HG02884 (cell line): ENCODE data around the gene SYT7.

ENCODE experiments used
- ATAC-seq: cut with Tn5 transposase; IDR thresholded peaks from one replicate; pipeline ENCODE4 v1.9.1; 2021; ENCODE audit warnings: mild to moderate bottlenecking, moderate library complexity; ENCODE audit not compliant: unreplicated experiment

Gene SYT7

DNA sequence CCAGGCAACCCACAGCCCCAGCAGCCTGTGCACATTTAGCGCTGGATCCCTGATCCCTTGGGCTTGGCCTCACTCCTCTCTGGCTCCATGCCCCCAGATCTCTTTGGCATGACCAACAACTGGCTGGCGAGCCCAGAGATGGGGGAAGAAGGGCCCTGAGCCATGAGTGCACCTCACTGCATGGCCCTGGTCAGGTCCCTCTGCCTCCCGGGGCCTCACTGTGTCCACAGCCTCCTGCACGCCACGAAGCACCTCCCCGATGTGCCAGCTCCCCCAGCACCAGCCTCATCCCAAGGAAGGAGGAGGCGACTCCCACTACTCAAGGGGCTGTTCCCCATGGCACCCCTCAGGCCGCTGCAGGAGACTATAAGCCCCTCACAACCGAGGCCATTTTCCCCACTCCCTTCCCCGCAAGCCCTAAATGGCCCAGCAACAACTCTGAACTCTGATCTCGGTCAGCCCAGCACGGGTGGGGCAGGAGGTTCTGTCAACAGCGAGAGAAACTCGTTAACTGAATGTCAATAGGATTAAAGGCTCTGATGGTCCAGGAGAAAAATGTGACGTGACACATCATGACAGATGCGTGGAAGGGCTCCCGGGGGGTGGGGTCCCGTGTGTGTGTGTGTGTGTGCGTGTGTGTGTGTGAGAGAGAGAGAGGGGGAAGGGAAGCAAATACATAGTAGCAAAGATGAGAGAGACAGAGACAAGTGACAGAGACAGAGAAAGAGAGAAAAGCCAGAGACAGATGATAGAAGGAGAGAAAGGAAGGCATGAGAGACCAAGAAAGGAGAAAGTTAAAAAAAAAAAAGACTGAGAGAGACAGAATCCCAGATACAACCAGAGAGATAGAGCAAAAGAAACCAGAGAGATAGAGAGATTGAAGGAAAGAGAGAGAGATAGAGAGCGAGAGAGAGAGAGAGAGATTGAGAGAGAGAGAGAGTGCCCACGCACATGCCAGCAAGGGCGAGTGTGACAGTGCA, 28.4 kb upstream of the SYT7 start:
- no peak for ATAC-seq

GRCh38 chr11:61607920-61608599, 27.2 kb upstream of the SYT7 start:
- ATAC-seq: no peak

DNA sequence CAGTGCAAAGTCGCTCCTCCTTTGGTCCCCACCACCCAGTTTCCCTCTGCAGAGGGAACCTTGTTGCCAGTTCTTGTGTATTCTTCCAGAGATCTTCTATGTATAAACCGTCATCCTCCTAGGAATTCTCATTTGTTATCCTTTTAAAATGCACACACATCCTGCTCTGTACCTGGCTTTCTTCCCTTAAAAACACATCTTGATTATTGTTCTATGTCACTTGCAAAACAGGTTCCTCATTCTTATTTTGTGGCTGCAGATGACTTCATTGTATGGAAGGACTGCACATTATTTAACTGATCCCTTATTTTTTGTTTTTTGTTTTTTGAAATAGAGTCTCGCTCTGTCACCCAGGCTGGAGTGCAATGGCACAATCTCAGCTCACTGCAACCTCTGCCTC, 26.6 kb upstream of the SYT7 start:
- ATAC-seq: no peak

DNA sequence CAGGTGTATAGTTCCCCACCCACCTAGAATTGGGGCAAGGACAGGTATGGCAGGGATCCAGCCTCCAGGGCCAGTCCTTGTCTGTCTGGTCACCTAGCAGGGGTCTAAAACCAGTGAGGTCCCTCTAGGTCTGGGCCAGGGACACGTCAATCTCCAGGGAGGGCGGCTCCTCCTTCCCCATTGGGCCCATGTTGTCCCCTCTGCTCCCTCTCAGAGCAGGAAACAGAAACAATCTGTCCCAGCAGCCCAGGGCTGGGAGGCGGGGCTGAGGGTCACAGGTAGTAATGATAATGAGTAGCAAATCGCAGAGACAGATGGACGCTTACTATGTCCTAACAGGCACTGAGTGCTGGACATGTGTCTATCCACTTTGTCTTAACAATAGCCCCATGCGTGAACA, 22.8 kb upstream of the SYT7 start:
- no peak for ATAC-seq

DNA sequence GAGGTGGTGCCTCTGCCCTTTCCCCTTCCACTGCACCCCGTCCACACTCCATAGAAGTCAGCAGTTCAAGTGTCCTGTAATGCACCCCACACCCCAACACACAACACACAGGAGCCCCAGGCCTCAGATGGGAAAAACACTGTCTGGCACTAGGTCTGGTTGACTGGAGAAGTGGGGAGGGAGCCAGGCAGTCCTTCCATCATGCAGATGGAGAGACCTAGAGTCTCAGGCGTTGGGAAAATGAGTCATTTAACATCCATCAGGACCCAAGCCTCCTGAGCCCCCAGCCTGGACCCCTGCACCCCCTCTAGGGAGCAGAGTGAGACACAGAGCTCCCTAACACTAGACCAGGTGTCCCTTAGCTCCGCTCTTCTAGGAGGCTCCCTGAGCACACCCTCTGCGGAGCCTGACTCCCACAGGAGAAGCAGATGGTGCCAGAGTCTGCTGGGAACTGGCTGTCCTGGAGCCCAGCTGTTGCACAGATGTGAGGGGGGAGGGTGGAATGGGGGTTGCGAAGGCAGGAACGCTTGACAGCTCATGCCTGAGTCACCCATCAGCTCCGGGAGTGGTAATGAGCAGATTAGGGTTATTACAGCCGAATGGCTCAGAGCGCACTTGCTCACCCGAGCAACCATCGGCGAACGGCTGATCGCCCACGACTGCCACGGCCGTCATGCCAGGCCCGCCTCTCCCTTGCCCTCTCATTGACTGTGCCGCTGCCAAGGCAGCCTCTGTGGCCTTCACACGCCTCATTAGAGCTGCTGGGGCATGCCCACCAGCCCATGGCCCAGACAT, 22.1 kb upstream of the SYT7 start:
- no peak for ATAC-seq

DNA sequence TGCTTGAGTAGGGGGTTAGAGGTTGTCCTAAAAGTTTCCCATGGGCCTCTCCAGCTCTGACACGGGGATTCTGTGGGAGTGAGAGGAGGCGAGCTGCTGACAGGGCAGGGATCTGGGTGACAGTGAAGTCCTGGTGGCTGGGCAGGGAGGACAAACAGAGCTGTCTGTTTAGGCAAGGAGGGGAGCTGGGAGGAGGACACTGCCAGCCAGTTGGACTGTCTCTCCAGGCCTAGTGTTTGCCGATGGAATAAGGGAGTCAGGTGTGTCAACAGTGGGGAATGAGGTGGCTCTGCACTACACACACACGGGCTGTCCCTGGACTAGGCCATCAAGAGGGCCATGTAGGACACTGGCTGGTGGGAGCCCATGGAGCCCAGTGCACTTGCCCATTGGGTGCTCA, 20.6 kb upstream of the SYT7 start:
- ATAC-seq: no peak

GRCh38 chr11:61599968-61600710, 19.3 kb upstream of the SYT7 start:
- no peak for ATAC-seq

GRCh38 chr11:61598886-61599868, 18.3 kb upstream of the SYT7 start:
- no peak for ATAC-seq

- ATAC-seq: no peak
These were observed 17.5 kb upstream of the SYT7 start for GRCh38 chr11:61598374-61598773.

DNA sequence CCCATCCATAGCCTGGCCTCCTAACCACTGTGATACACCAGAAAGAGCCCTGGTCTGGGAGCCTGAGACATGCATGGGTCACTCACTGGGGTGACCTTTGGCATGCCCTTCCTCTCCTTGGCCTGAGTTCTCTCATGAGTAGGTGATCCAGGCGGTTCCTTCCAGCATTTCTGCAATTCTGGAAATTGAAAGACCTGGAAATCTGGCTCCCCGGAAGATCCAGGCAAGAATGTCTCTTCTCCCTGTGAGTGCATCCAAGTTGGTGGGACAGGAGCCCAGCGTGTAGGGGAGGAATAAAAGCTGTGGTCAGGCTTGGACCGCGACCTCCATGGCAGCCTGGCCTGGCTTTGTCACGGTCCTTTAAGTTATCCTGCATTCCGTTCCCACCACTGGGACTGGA, 16.1 kb upstream of the SYT7 start:
- no peak for ATAC-seq

DNA sequence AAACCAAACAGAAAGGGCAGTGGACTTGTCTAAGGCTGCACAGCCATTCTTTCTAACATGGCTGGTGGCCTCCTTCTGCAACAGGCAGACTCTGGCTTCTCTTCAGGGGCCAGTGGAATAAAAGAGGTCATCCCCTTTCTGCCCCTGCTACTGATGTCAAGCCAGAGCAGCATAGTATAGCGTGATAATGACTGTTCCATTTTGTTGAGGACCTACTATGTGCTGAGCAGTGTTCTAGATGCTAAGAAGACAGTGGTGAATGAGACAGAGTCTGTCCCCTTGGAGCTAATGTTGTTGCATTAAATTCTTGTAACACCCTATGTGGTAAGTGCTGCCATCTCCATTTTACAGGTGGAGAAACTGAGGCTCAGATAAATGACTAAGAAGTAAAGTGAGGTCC, 15.7 kb upstream of the SYT7 start:
- ATAC-seq: no peak

DNA sequence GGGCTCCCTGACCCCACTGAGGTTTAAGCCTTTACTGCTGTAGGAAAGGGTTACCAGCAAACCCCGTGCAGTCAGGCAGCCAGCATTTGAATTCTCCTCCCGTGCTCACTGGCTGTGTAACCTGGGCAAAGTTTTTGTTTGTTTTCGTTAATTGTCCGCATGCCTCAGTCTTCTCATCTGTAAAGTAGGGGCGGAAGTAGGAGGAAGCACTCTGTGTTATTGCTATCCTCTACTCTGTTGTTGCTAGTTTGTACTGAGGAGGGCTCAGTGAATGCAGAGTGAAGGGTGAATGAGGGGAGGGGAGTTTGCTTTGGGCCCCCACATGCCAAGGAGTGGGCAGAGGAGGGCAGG, 14.0 kb upstream of the SYT7 start:
- ATAC-seq: no peak

DNA sequence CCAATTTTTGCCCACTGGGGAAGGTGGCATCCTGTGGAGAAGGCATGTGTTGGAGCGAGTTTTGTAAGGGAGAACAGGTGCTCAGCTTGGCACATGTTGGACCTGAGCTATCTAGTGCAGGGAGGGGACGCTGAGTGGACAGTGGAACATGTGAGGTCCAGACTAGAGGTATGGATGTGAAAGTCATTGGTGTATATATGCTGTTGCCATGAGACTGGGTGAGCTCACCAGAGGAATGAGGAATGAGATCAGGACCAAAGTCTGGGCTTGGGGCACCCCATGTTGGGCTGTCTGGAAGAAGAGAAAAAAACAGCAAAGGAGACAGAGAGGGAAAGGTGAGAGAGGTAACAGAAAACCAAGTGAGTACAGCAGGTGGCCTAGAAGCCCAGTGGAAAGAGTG, 12.3 kb upstream of the SYT7 start:
- ATAC-seq: no peak

GRCh38 chr11:61592176-61592575, 11.3 kb upstream of the SYT7 start:
- ATAC-seq: no peak

DNA sequence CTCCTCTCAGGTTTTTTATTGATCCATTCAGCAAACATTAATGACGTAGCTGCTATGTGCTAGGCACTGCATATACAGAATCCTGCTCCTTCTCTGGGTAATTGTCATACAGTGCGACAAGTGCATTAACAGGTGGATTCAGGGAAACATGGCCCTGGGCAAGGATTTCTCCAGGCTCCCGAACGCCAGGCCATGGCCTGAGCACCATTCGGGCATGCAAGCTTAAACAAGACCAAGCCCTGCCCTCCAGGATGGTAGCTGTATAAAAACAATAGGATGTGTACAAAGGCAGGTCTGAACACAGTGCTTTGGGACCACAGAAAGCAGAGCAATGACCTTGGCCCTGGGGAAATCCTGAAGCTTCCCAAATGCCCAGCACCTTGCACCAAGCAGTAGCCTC, 9.1 kb upstream of the SYT7 start:
- no peak for ATAC-seq

DNA sequence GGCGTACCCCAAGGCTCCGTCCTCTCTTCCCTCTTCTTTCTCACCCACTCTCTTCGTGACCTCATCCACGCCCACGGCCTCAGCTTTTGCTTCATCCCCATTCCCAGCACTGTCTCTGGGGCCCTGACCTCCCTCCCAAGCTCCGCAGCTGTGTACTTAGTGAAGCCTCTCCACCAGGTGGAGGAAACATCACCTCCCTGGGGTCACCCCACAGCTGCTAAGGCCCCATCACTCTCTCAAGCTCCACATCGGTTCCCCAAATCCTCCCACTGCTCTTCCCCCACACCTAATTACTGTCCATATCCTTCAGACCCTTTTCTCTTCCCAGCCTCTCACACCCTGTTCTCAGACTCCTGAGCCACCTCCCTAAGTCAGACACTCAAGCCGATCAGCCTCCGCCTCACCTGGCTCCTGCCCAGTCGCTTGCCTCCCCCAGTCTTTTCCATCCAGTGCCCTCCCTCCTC, 7.9 kb upstream of the SYT7 start:
- no peak for ATAC-seq

- ATAC-seq: no peak
These were observed 7.3 kb upstream of the SYT7 start for GRCh38 chr11:61587951-61588727.

- ATAC-seq: no peak
These were observed 6.7 kb upstream of the SYT7 start for GRCh38 chr11:61587541-61587941.
